Medulla oblongata (tissue), 1 donor: ENCODE measurements around the gene TAPT1.

Experiments
- DNase-seq: peaks from one replicate; pipeline ENCODE4 v3.0.0-alpha.2; 2015; ENCODE audit errors: extremely low spot score

The TAPT1 gene

DNA sequence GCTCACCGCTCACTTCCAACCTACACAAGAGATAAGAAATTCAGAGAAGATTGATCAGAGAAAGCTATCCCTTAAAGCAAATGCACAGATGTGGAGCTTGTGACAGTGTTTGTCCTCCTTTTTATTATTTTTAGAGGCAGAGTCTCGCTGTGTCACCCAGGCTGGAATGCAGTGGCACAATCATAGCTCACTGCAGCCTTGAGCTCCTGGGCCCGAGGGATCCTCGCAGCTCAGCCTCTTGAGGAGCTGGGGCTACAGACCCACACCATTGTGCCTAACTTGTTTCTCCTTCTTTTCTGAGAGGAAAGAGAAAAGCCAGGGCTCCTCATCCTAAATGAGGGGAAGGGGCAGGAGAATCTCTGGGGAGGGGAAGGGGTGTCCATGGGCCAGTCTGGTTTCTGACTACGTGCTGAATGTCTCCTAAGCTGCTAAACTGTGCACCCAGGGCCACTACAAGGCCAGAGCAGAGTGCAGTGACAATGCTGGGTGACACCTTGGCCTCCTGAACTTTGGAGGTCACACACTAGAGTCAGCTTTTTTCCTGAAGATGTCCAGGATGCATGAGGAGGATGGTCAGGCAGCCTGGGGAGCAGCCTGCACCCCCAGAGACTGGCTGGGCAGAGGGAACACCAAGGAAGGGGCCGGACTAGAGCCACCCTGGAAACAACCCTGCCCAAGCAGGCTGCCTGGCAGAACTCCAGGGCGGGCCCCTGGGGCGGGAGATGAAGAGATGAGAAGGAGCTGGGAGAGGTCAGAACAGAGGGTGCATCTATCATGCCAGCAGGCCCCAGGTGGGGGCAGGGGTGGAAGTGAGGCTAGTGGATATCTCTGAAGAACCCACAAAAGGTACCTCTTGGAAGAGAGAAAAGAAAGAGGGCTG, 87.0 kb downstream of the TAPT1 start:
- DNase-seq = no peak

DNA sequence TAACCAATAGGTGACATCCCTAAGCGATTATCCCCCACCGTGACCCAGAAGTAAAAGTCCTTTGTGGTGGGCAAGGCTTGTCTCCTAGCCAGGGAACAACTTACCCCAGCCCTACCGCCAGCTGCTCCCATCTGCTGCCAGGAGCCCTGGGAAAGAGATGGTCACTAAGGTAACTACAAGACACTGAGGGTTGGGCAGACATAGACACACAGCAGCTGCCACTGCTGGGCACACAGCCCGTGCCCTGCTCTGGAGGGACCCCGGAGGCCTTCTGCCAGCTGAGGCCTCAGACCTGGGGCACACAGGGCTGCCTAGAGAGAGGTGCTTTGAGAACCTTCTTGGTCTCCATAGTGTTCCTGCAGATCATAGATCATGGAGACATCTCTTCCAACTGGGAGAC, 89.4 kb downstream of the TAPT1 start:
- no peak for DNase-seq

DNA sequence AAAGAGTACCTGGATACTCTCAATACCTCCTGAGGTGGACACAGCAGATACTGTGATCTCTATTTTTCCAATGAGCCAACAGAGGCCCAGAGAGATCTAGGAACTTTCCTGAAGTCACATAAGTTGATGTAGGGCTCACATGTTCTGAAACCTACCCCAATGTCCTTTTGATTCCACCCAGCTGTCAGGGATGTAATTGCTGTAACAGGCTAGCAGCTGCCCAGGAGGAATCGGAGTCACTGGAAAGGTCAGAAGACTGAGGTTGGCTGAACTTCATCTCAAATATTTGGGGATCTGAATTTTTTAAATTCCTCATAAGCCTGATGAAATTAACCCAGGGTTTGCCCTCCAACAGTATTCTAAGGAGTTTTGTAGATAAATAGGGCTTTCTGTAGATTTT, 90.0 kb downstream of the TAPT1 start:
- no peak for DNase-seq

DNA sequence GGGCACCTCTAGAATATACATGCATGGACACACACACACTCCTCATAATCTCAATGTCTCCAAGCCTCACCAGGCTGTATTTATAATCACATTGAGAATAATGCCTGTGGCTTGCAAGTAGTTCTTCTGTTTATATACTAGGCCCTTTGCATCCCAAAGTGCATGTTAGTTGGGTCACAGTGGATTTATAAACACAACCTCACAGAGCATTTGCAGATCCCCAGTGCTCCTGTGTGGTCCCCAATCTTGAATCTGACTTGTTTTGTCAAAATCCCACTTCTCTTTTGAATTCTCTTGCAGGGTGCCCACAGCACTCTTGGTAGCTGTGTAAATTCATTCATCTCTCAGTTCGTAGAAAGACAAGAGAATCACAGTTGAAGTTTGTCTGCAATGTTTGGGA, 92.9 kb downstream of the TAPT1 start:
- no peak for DNase-seq

DNA sequence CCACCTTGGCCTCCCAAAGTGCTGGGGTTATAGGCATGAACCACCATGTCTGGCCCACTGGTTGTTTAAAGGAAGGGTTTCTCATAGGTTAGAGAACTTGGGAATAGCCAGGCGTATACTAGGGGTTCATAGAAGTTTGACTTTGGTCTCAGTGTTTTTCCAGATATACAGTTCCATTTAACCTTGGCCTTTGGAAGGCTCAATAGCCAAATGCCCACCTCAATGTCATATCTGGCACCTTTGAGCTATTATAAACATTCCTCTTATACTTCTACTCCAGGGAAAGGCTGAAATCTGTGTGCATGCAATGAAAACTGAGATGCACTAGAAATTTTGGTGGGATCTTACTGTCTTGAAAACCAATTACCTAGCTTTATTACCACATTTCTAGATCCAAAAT, 95.0 kb downstream of the TAPT1 start:
- no peak for DNase-seq

DNA sequence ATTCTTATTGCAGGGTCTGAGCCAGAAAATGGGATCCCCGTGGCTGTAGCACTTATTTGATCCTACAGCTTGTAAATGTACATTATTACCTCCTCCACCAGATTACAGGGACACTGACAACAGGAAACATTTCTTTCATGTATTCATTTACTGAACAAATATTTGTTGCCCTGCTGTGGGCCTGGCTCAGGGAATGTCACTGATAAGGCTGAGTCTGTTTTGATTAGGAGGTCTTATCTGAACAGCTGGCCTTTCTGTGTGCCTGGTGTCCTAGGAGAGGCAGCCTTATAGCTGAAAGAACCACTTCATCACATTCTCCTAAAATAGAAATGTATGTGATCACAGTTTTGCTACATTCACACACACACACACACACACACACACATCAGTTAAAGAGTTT, 96.9 kb downstream of the TAPT1 start:
- DNase-seq = no peak

DNA sequence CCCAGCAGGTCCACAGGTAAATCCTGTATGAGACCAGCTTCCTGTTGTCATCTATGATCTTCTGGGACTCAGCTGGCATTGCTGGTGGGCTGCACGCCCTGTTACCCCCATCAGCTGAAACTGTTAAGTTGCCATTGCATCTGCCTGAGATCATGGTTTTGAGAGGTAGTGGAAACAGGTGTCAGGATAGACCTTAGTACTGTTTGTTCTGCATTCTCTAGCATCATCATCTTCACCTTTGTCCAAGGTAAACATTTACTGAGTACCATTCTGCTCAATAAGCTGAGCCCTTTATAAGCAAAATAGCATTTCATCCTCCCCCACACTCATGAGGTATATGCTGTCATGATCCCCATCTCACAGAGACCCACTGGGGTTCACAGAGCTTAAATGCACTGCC, 99.6 kb downstream of the TAPT1 start:
- DNase-seq = no peak

DNA sequence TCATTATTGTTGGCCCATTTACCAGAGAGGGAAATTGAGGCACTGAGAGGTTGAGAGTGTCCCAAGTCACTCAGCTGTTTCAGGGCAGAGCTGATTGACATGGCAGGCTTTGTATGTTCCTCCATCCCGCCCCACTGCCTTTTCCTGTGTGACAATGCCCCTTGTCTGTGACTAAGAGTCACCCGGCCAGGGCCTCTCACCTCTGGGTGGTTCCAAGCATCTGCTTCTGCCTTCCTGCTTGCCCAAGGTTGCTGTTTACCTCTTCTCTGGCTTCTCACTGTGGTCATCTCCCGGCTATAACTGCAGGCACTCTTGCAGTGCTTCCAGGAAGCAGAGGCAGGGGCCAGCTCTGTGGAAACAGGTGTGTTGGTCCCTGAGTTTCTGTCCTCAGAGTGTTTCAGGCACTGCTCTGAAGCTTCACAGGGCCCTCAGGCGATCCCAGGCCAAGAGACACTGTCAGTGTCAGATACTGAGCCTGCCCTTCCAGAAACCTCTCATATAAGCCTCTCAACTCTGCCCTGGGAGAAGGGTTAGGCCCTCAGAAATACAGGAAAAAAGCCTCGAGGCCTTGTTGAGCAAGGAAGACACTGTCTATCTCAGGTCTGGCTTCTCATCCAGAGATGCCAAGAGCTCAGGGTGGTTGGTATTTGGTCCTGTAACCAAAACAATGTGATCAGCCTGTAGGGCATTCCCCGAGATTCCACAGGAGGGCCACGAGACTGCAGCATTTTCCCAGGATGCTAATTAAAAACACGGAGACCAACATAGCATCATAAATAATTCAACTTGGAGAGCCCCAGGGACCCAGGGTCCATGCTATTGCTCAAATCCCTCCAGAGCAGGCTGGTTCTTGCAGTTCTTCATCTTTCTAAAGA, 100.5 kb downstream of the TAPT1 start:
- DNase-seq = no peak

DNA sequence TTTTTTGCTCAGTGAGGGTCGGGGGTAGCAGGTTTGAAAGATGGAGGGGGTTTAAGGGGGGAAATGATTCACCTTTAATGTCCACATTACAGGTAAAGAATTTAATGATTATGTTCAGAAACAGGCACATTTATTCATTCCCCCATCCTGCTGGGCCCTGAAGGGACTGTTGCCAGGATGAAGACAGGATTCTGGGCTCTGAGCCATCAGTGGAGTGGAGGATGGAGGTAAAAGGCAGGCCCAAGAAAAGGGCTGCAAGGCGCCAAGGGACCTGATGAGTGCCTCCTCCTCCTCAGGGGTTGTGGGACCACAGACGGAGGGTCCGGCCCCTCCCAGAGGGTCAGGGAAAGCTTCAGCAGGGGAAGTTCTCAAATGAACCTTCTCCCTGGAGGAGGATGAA, 102.0 kb downstream of the TAPT1 start:
- DNase-seq = no peak

DNA sequence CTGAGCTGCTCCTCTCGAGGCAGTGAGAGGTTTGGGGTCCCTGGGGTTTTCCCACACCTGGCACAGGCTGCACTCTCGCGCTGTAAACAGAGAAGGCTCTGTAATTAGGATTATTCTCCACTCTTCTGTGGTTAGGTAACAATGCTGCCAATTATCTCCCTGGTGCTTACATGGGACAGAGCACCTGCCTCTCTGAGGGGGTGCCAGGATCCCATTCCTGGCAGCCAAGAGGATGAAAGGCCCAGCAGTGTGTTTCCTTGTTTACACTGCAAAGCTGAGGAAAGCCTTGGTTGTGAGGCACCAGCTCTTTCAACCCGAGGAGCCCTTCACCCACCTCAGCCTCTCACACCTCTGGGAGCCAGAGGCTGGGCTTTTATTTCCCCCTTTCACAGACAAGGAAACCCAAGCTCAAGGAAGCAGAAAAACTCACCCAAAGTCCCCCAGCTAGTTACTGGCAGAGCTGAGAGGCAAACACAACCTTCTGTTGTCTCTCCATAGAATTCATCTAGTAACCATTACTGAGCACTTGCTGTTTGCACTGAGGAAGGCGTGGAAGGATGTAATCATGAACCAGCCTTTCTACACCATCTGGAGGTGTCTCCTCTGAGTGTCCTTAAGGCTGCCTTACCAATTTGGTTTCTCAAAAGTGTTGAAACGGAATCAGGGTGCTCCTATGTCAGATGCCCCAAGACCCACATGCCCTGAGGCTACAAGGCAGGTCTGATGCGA, 102.8 kb downstream of the TAPT1 start:
- DNase-seq = no peak

DNA sequence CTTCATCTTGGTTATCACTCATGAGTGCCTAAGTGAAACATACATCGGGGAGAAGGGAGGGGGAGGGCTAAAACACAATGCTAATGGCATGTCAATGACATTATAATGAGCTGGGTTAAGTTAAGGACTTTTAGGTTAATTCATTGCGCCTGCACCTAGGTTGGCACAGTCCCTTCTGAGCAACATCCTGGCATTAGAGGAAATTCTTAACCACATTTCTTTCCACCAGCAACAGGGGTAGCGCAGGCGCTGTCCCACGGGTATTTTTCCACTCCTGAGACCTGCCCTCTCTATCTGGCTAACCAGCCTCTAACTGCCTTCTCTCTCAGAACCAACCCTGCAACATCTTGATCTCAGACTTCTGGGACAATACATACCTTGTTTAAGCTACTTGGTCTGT, 103.5 kb downstream of the TAPT1 start:
- DNase-seq = no peak

DNA sequence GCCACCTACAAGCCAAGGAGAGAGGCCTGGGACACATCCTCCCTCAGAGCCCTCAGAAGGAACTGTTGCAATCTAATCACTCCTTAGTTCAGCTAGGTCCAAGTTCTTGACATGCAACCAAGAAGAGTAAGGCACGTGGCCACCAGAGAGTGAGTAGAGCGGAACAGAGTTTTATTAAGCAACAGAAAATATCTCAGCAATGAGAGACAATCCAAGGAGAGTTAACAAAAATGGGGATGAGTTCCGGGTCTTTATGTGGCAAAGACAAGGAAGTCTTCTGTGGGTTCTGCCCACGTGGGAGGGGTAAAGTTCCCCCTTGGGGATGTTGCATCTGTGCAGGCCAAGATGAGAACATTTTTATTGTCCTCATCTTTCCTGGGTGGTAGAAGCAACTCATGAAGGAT, 104.0 kb downstream of the TAPT1 start:
- DNase-seq = no peak

DNA sequence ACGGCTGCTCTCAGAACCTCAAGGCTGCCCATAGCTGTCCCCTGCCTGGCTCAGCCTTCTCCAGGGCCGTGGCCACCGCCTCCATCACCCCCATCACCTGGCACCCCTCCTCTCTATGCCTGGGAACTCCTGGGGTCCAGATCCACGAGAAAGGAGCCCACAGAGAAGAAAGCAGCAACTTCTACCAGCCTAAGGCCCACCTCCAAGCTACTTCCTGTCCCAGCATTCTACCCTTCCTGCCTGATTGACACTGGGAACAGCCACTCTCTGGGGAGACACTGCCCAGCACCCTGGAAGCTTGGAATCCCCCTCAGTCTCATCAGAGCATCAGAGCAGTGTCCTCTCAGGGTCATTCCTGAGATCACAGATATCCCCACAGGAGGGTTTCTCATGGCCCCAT, 105.6 kb downstream of the TAPT1 start:
- DNase-seq = no peak

DNA sequence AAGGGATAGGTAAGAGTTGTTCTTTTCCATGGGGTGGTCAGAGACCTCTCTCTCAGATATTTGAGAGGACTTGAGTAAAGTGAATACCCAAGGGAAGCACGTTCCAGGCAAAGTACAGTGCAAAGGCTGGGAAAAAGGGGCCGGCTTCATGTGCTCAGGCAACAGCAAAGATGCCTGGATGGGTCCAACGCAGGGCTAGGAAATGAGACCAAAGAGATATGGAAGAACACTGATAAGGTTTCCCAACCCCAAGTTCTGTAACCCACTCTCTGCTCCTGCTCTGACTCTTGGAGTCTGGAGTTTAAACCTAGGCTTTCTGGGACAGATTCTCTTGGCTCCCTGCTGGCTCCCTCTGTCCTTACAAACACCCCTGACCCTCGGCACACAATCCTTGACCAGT, 106.3 kb downstream of the TAPT1 start:
- DNase-seq = no peak

DNA sequence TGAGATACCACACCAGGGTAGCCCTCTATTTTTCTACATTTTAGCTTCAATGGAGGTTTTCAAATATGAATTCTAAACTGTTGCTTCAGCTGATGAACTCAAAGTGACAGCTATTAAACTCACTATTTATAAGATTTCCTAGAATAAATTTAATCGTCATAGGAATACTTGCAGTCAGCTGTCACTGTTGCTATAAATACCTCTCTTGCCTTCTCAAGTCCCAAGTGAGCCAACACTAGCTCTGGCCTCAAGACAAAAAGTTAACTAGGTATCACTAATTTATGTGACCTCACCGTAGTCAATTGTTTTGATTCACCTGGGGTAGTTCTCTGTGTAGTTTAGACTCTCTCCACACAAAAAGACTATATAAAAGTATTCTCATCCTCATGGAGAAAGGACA, 108.2 kb downstream of the TAPT1 start:
- DNase-seq = no peak

DNA sequence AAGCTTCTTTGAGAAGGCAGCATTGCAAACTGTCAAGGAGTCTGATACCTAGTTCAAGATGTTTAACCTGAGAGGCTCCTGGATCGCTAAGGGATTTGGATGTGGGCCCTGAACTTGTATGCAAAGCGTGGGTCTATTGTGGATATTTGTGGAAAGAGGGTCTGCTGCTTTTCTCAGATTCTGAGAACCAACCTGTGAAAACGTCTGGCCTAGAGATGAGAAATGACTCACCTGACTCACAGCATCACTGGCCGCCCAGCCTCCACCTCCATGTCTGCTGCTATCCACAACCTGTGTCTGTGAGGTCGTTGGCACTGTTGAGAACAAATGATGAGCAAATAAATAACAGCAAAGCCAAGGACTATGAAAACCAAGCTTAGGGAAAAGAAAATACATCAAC, 109.1 kb downstream of the TAPT1 start:
- DNase-seq = no peak

DNA sequence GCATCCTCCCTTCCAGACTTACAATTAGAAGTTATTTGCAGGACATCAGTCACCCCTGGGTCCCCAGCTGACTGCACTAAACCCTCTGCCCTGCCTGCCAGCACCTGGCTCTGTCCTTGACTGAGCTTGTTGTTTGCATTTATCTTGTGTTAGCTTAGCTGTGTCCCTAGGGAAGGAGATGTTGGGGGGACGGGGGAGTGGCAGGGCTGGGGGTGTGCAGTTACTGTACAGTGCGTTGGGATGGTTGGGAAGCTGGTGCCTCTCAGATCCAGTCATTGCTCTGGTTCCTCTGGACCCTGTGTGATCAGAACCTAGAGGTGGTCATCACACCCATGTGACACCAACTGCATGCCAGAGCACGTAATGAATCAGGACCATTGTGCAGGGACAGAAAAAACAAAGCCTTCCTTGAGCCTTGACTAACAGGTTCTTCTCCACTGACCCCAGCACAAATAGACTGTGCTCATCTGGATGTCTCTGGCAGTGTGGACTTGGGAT, 109.7 kb downstream of the TAPT1 start:
- no peak for DNase-seq

DNA sequence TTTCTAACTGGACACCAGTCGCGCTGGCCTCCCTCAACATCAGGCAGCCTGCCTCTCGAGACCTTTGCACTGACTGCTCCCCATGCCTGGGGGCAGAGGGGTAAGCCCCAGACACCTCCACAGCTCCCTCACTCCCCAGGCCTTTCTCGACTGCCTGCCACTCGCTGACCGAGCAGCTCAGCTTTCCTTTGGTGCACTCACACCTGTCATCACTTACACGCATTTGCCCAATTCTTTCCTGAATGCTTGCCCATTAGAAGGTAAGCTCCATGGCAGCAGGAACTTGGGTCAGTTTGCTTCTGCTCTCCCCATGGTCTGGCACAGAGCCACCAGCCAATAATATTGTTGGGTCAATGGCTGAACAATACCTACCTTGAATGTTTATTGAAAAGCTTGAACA, 110.3 kb downstream of the TAPT1 start:
- DNase-seq = no peak

DNA sequence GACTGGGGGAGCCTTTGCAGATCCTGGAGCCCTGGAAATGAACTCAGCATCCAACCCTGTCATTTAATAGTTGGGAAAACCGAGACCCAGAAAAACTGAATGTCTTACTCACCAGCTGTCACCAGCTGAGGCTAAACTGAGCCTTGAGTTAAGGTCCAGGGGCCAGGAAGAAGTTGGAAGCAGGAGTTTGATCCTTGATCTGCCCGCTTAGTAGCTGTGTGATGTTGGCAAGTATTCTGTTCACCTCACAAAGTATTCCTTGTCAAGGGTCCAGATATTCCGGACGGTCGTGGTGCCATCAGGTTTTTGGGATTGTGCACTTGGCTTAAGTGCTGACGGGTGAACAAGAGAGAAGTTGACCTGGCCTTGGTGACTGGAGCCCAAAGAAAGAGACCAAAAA, 111.7 kb downstream of the TAPT1 start:
- no peak for DNase-seq

DNA sequence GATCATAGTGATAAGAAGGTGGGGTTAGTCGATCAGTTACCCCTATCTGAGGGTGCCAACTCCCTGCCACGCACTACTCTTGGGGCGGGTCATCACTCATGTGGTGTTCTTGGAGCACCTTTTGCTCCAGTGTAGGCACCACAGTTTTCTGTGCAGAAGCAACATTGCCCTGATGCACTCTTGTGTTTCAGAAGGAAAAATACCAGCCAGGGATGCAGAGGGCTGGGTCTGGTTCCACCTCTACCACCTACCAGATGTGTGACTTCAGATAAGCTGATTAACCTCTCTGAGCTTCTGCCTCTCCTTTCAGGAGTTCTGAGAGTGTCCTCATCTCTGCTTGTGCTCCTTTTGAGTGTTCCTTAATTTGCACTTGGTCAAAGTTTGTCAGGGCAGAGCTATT, 112.5 kb downstream of the TAPT1 start:
- DNase-seq = no peak

DNA sequence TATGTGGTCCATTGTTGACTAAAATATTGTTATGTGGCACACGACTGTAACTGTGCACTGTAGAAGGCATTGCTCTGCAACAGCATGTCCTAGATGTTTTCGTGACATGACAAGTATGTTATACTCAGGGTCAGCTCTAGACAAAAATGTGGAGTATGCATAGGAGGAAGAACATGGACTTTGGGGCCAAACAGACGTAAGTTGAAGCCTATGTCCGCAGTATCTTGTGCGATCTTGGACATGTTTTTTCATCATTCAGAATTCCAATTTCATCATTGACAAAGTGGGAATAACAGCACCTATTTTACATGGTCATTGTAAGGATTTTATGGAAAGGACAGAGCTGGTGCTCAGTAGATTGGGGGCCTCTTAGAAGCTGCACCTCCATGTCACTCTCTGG, 114.7 kb downstream of the TAPT1 start:
- no peak for DNase-seq

DNA sequence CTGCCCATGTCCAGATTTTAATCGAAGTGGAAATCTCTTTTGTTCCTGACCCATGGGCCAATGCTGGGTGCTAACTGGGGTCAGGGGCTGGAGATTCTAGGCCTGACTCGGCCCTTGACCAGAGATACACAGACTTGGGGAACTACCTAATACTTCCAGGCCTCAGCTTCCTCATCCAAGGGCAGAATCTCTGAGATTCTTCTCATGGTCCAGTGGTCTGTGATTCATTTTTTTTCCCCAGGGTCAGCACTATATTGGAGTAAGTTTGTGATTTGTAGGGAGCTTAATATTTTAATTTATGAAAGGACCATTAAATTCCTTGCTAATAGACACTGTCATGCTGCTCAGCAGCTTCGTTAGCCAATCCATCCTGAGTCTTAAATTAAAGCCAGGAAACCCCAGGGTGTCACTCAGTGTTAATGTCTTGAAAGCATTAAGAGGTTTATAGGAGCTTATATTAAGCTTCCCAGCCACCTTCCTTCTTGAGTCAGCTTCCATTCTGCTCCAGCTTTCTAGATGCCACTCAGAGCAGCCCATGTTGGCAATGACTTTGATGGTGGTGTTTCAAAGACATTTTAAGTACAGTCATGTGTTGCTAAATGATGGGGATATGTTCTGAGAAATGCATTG, 115.5 kb downstream of the TAPT1 start:
- DNase-seq = no peak
